HFF-Myc (cell line): Measurements from ENCODE around the gene MED15.

ENCODE experiments used
- DNase-seq: peaks from one replicate; pipeline ENCODE4 v3.0.0-alpha.2; 2011; ENCODE audit warnings: low read depth; ENCODE audit errors: extremely low read depth
- H3K4me3 ChIP-seq: replicated peaks from 2 replicates; pipeline ENCODE4 v1.5.1; 2011; ENCODE audit warnings: low read depth, mild to moderate bottlenecking, control low read depth, low read length
- TF ChIP-seq, protein P1 (sequence below): IDR thresholded peaks from 2 replicates; pipeline ENCODE4 v1.5.1; 2012; ENCODE audit warnings: mild to moderate bottlenecking, low read depth, low read length, control low read depth; ENCODE audit errors: missing control alignments

MED15 gene

DNA sequence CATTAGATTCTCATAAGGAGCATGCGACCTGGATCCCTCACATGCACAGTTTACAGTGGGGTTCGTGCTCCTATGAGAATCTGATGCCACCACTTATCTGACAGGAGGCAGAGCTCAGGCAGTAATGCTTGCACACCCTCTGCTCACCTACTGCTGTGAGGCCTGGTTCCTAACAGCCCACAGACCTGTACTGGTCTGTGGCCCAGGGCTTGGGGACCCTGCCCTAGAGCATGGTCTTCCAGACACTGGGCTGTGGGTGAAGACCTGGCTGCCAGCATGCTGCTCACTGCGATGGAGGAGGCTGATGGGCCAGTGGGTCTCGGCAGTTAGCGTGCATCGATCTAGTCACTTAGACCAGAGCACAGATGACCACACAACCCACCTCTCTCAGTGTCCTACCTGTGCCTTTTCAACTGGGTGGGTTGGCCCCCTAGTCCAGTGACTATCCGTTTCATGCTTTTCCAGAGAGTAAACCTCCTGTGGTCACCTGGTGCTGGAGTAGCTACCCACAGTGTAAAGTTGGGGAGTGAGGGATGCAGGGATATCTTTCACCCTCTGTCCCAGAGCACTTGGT, 21.1 kb downstream of the MED15 start:
- TF ChIP-seq, protein P1, sequence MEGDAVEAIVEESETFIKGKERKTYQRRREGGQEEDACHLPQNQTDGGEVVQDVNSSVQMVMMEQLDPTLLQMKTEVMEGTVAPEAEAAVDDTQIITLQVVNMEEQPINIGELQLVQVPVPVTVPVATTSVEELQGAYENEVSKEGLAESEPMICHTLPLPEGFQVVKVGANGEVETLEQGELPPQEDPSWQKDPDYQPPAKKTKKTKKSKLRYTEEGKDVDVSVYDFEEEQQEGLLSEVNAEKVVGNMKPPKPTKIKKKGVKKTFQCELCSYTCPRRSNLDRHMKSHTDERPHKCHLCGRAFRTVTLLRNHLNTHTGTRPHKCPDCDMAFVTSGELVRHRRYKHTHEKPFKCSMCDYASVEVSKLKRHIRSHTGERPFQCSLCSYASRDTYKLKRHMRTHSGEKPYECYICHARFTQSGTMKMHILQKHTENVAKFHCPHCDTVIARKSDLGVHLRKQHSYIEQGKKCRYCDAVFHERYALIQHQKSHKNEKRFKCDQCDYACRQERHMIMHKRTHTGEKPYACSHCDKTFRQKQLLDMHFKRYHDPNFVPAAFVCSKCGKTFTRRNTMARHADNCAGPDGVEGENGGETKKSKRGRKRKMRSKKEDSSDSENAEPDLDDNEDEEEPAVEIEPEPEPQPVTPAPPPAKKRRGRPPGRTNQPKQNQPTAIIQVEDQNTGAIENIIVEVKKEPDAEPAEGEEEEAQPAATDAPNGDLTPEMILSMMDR = no peak
- DNase-seq = no peak
- no peak overlapping the region for H3K4me3 ChIP-seq

DNA sequence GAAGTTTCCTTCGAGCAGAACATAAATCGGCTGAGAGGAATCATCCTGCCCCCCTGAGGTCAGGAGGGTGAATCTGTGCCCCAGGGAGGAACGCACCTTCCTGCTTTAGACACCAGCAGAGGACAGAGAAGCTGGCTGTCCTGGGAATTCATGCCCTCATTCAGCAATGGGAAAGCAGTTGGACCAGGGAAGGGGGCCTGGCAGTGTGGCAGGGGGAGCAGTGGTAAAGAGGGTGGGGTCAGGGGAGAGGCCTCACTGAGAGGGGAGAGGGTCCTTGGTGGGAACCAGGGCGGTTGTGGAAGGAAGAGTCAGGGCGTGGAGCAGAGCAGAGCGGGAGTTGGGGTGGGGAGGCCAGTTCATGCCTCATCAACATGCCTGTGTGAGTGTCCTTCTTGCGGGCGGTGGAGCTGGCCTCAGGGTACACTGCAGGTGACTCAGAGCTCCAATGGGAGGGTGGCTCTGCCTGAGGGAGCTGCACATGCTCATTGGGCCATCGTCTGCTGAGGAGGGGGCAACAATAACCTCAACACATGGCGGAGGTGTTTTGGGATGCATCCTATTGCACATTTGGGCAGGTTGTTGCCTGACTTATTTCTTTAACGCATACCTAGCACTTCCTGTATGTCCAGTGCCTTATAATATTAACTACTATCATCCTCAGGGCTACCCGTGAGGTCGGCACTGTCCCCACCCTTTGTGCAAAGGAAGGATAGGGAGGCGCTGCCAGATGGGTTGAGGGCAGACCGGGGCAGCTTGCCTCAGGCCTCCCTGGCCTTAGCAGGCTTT, 23.2 kb downstream of the MED15 start:
- DNase-seq = no peak
- TF ChIP-seq, protein P1 = no peak
- H3K4me3 ChIP-seq = no peak overlapping the region

DNA sequence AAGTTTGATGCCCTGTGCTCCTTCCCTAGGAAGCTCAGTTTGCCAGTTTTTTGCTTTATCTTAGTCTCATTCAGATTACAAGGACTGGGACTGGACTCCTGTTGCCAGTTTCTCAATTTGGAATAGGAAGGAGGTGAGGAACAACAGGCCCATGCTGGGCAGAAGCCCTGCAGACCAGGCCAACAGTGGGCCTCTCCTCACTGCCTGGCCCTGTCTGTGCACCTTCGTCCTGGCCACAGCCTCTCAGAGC, 23.7 kb downstream of the MED15 start:
- TF ChIP-seq, protein P1 = no peak
- no peak for DNase-seq
- no peak overlapping the region for H3K4me3 ChIP-seq

DNA sequence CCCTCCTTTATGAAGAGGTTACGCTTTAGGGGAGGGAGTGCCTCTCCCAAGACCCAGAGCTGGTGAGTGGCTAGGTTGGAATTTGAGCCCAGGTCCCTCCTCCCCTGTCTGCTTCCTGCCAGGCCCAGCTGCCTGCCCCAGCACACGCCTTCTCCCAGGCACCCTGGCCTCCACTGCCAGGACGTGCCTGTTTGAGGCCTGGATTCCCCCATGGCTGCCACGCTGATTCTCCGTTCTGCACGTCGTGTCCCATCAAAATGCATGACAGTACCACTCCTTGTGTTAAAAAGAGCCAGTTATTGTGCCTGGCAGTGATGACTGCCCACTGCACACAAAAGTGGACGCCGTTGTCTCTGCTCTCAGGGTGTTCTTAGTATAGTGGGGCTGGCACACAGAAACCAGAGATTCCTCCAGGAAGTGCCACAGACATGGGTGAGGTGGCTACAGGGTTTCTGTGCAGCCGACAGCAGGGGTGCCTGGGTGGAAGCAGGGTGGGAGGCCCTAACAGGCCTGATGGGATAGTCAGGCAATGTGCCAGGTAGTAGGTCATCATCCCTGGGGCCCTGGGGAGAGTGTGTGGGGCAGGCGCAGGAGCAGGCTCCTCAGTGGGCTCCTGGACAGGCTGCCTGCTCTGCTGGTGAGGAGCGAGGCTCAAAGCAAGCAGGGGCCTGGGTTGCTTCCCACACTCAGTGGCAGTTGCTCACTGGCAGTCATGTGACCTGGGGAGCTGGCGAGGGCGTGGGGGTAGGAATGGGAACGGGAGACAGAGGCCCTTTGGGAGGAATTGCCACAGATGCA, 24.2 kb downstream of the MED15 start:
- TF ChIP-seq, protein P1 = no peak
- DNase-seq = peak; percentile 73
- H3K4me3 ChIP-seq = no peak overlapping the region

DNA sequence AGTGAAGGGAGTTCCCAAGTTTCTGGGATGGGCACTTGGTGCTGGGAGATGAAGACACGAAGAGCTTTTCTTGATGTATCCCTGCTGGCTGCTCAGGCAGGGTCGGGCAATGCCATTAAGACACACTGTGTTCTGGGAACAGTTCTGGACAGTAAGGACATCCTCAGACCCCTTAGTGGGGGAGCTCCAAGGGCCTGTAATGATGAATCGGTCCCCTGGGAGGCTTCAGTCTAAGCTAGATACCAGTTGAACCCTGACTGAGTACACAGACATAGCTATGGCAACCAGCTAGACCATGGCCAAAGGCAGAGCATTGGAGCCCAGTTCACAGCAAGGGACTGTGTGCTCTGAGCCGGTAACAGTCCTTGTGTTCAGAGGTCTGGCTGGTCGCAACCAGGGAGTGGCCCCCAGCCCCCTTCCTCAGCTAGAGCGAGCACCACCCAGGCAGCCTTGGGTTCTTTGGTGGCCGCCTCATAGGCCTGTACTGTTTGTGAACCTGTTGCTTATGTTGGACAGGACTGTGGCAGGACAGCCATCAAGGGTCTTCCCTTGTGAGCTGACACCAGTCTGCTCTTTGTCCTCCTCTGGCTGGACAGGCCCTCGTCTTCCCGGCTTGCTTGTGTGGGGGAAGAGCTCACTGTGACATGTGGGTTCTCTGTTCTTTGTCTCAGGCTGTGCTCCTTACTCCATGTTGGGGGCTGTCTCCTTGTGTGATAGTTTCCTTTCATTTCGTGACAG, 25.0 kb downstream of the MED15 start:
- no peak overlapping the region for H3K4me3 ChIP-seq
- no peak for DNase-seq
- TF ChIP-seq, protein P1 = no peak

DNA sequence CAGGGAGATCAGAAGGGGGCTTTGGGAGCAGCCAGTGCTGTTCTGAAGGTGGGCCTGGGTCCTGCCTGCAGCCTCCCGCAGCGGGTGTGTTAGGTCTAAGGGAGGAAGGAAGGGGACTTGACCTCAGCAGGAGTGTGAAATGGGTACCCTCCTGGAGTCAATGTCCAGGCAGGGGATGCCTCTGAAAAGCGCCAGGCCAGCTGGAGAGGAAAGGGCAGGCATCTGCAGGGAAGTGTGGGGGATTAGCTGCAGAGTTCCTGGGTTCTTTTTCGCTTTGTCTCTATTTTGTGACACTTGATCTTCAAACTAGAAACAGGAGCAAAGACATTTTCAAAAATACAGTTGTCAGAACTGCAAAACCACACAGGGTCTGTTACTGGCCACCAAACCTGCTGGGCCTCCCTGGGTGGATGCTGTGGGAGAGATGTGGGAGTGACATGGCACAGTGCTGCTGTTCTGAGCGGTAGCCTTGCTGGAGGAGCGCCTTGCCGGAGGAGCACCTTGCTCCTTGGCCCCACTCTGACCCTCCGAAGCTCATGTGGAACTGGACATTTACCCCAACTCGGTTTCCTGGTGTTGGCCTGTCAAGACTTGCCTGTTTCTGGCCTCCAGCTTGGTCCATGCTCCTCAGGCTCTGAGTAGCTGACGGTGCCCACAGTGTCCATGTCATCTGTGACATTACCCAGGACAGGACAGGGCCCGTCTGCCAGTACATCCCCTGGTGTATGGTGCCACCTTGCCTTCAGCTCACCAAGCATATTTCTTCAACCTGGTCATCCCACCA, 25.9 kb downstream of the MED15 start:
- TF ChIP-seq, protein P1 = no peak
- no peak for DNase-seq
- no peak overlapping the region for H3K4me3 ChIP-seq
